ENCODE data around the gene GPX2.

GPX2 gene

GRCh38 chr14:64910847-64911495, 31.6 kb downstream of the GPX2 start:
- no peak for DNase-seq

GRCh38 chr14:64906022-64906421, 36.5 kb downstream of the GPX2 start:
- no peak for DNase-seq

GRCh38 chr14:64899958-64900357, 42.6 kb downstream of the GPX2 start:
- no peak for DNase-seq

- peak in 1 of 2 donors; percentile 30 for DNase-seq
Measured at GRCh38 chr14:64891839-64892375, 50.6 kb downstream of the GPX2 start.

- DNase-seq, result no peak
Measured at GRCh38 chr14:64891173-64891838, 51.2 kb downstream of the GPX2 start.

- no peak for DNase-seq
Measured at GRCh38 chr14:64889352-64889751, 53.2 kb downstream of the GPX2 start.

Data from stimulated activated CD4-positive, alpha-beta T cell treated with anti-CD3 and anti-CD28 coated beads, Interleukin-2, amount 100 ng/mL, for 24 hours (primary cell).